Upper lobe of left lung (tissue), 6 donors: ENCODE data around the gene PLEKHF1. TPM values are rescaled to one million over a fixed set of nuclear protein-coding genes. Genes with fewer than 3 reads are reported as not detected.

Source experiments
- ATAC-seq, 2 donors: fragments of 200-7000 bp; cut with Tn5 transposase; one replicate each; pipeline ENCODE4 v1.9.1; 2022; ENCODE audit warnings: mild to moderate bottlenecking in 2 of 2, moderate library complexity in 2 of 2; ENCODE audit not compliant: low FRiP score in 2 of 2
- DNase-seq, 2 donors: peaks; one replicate each; pipeline ENCODE4 v3.0.0-alpha.2; 2019 to 2020
- H3K27ac ChIP-seq, 4 donors: fragments of 200-600 bp; sonication (generic); one replicate each; pipeline ENCODE4 v1.5.1; 2016 to 2019
- H3K27me3 ChIP-seq, 4 donors: fragments of 200-600 bp; sonication (generic); one replicate each; pipeline ENCODE4 v1.5.1; 2017 to 2019
- H3K36me3 ChIP-seq, 4 donors: fragments of 200-600 bp; sonication (generic); one replicate each; pipeline ENCODE4 v1.5.1; 2016 to 2019
- H3K4me1 ChIP-seq, 4 donors: fragments of 200-600 bp; sonication (generic); one replicate each; pipeline ENCODE4 v1.5.1; 2018 to 2019
- H3K4me3 ChIP-seq, 4 donors: fragments of 200-600 bp; sonication (generic); one replicate each; pipeline ENCODE4 v1.5.1; 2017 to 2019; ENCODE audit warnings: mild to moderate bottlenecking in 2 of 4, moderate library complexity in 1 of 4
- H3K9me3 ChIP-seq, 4 donors: fragments of 200-600 bp; sonication (generic); one replicate each; pipeline ENCODE4 v1.5.1; 2018 to 2019
- CTCF ChIP-seq, 6 experiments: fragments of 450-650 bp in 4 of 6; fragments of 200-600 bp in 2 of 6; sonication (generic) in 2 of 6; IDR thresholded peaks; one replicate each; pipeline ENCODE4 v1.5.1; 2016 to 2019; ENCODE audit warnings: antibody characterized with exemption in 6 of 6
- EP300 ChIP-seq, 4 donors: sonication (generic); formaldehyde crosslinking; IDR thresholded peaks; one replicate each; pipeline ENCODE4 v1.5.1; 2017; ENCODE audit warnings: antibody characterized with exemption in 4 of 4, control low read depth in 2 of 4
- POLR2A ChIP-seq, 4 donors: fragments of 450-650 bp; IDR thresholded peaks; one replicate each; pipeline ENCODE4 v1.5.1; 2016 to 2017; ENCODE audit warnings: antibody characterized with exemption in 4 of 4, mild to moderate bottlenecking in 2 of 4
- POLR2AphosphoS5 ChIP-seq, 2 donors: sonication (generic); formaldehyde crosslinking; IDR thresholded peaks; one replicate each; pipeline ENCODE4 v1.5.1; 2017; ENCODE audit warnings: antibody characterized with exemption in 2 of 2
- WGBS, 2 donors: methylation state at CpG; one replicate each; pipeline ENCODE4 v1.1.5; 2017 to 2018; 5-methylcytosine and 5-hydroxymethylcytosine counted together
- total RNA-seq, 6 donors: library from RNA; depleted of rRNA in 4 of 6; stranded (reverse); fragments of >200 nt in 4 of 6; gene quantifications; one replicate each; pipeline versions ENCODE4 v1.1.0 to v1.2.1, GENCODE V29; 2016 to 2021
- donor health status: DM: no; HTN: no; CAD: no; lungs with moderate emphysema.
- donor health status: DM: no; HTN: yes; CAD: no; lungs with severe emphysema.

Gene PLEKHF1
- total RNA-seq, 6 donors from 2014 or later = 10.6 to 21.0 (median 14.2) TPM

GRCh38 chr19:29694161-29694560 is 28.9 kb downstream of the PLEKHF1 start:
- DNase-seq = no peak
- H3K36me3 ChIP-seq = no peaks in the 10 kb centered on the region
- no peak for TF ChIP-seq POLR2AphosphoS5 (IDR thresholded peaks at IDR 0.05)
- TF ChIP-seq CTCF (IDR thresholded peaks at IDR 0.05) = no peak
- no peak for TF ChIP-seq POLR2A (IDR thresholded peaks at IDR 0.05)
- no peak for TF ChIP-seq EP300 (IDR thresholded peaks at IDR 0.05)
- ATAC-seq = no peak
- no peak overlapping the region for H3K4me3 ChIP-seq
- H3K27ac ChIP-seq = no peak overlapping the region
- 65 to 70% methylated on average over 5 of the region's 5 CpGs for WGBS, 2 donors
- peaks cover 0 to 5% (median 0%) of the 10 kb centered on the region in 4 donors for H3K9me3 ChIP-seq
- no peaks in the 10 kb centered on the region for H3K4me1 ChIP-seq
- no peaks in the 10 kb centered on the region for H3K27me3 ChIP-seq

DNA sequence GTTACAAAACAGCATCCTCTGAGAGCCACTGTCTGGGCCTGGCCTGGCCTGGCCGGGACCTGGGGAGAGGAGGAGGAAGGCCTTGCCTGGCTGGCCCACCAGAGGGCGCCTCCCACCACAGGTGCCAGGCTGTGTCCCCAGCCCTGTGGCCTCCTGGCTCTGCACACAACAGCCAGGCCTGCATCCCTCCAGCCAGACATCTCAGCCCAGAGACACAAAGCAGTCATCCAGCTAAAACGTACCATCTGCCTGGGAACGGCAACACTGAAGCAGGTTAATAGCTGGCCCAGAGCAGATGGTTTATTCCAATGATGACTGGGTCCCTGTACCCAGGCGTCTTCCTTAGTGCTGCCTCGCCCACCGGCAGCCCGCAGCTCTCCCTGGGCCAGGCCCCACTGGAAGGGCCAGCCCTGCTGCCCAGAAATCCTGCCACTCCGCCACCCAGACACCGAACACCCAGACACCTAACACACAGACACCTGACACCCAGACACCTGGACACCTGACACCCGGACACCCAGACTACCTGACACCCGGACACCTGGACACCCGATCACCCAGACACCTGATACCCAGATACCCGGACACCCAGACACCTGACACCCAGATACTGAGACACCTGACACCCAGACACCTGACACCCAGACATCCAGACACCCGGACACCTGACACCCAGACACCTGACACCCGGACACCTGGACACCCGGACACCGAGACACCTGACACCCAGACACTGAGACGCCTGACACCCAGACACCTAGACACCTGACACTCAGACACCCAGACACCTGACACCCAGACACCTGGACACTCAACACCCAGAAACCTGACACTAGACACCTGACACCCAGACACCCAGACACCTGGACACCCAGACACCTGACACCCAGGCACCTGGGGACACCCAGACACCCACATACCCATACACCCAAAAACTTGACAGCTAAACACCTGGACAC is 29.7 kb downstream of the PLEKHF1 start:
- 63 to 75% methylated on average over 8 to 19 of the region's 19 CpGs for WGBS, 2 donors
- TF ChIP-seq POLR2A (IDR thresholded peaks at IDR 0.05) = no peak
- no peak for TF ChIP-seq POLR2AphosphoS5 (IDR thresholded peaks at IDR 0.05)
- TF ChIP-seq CTCF (IDR thresholded peaks at IDR 0.05) = peak; percentile 78 to 92 (median 85)
- peak; percentile 76 to 92 for DNase-seq
- Histone ChIP-seq H3K4me3 (no peak overlapping the region), H3K27me3 (no peaks in the 10 kb centered on the region), H3K9me3 (peaks cover 0 to 5% (median 0%) of the 10 kb centered on the region in 4 donors), H3K27ac (no peak overlapping the region), H3K36me3 (no peaks in the 10 kb centered on the region), H3K4me1 (no peaks in the 10 kb centered on the region)
- peak; percentile 87 to 95 for ATAC-seq

- no peak for DNase-seq
- no peak for TF ChIP-seq POLR2A (IDR thresholded peaks at IDR 0.05)
- no peak for TF ChIP-seq POLR2AphosphoS5 (IDR thresholded peaks at IDR 0.05)
- TF ChIP-seq CTCF (IDR thresholded peaks at IDR 0.05) = no peak
- no peak for TF ChIP-seq EP300 (IDR thresholded peaks at IDR 0.05)
- WGBS, 2 donors = 80 to 89% methylated on average over 6 of the region's 6 CpGs
These were observed 30.7 kb downstream of the PLEKHF1 start for GRCh38 chr19:29695765-29696564.

GRCh38 chr19:29696565-29696846 is 31.2 kb downstream of the PLEKHF1 start:
- TF ChIP-seq POLR2AphosphoS5 (IDR thresholded peaks at IDR 0.05) = no peak
- TF ChIP-seq POLR2A (IDR thresholded peaks at IDR 0.05) = no peak
- Histone ChIP-seq H3K9me3 (no peaks in the 10 kb centered on the region), H3K4me1 (no peaks in the 10 kb centered on the region), H3K4me3 (no peak overlapping the region), H3K27ac (no peak overlapping the region), H3K27me3 (no peaks in the 10 kb centered on the region), H3K36me3 (peaks cover 0 to 3% (median 1%) of the 10 kb centered on the region in 4 donors)
- WGBS, 2 donors = 0 to 96% methylated on average over 1 to 2 of the region's 2 CpGs
- no peak for ATAC-seq
- no peak for DNase-seq

More at GRCh38 chr19:29695765-29696564, 30.7 kb downstream of the PLEKHF1 start:
- Histone ChIP-seq H3K4me1 (no peaks in the 10 kb centered on the region), H3K4me3 (no peak overlapping the region), H3K27ac (no peak overlapping the region), H3K27me3 (no peaks in the 10 kb centered on the region), H3K36me3 (no peaks in the 10 kb centered on the region), H3K9me3 (no peaks in the 10 kb centered on the region)
- no peak for ATAC-seq

DNA sequence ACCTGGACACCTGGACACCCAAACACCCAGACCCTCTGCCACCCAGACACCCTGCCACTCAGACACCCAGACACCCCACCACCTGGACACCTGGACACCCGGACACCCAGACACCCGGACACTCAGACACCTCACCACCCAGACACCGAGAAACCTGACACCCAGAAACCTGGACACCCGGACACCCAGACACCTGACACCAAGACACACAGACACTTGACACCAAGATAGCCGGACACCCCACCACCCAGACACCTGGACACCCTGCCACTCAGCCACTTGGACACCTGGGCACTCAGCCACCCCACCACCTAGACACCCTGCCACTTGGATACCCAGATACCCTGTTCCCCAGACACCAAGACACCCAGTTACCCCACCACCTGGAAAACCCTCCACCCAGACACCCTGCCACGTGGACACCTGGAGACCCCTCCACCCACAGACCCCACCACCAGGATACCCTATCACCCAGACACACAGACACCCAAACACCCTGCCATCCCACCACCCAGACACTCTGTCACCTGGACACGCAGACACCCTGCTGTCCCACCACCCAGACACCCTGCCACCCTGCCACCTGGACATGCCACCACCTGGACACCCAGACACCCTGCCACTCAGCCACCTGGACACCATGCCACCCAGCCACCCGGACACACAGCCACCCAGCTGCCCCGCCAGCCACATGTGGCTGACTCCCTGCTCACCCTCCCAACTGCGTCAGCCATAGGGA is 32.4 kb downstream of the PLEKHF1 start:
- DNase-seq (no peak), ATAC-seq (no peak)
- Histone ChIP-seq H3K4me1 (no peaks in the 10 kb centered on the region), H3K36me3 (peaks cover 9 to 15% (median 12%) of the 10 kb centered on the region in 4 donors), H3K27ac (no peak overlapping the region), H3K27me3 (no peaks in the 10 kb centered on the region), H3K9me3 (no peaks in the 10 kb centered on the region), H3K4me3 (no peak overlapping the region)
- TF ChIP-seq POLR2A (IDR thresholded peaks at IDR 0.05) = no peak
- no peak for TF ChIP-seq POLR2AphosphoS5 (IDR thresholded peaks at IDR 0.05)
- TF ChIP-seq EP300 (IDR thresholded peaks at IDR 0.05) = no peak
- no peak for TF ChIP-seq CTCF (IDR thresholded peaks at IDR 0.05)
- WGBS, 2 donors = 82 to 90% methylated on average over 4 to 9 of the region's 10 CpGs
